IMR-90 (cell line): Measurements from ENCODE around the gene RGMB.

Source experiments
- NFE2L2 ChIP-seq: fragments of 150-350 bp; IDR thresholded peaks from 2 replicates; pipeline ENCODE4 v1.6.1; 2016; ENCODE audit warnings: low read depth, mild to moderate bottlenecking, low read length
- RAD21 ChIP-seq: IDR thresholded peaks from 2 replicates; pipeline ENCODE4 v1.6.1; 2012; ENCODE audit warnings: low read length, improper control_type of control experiment
- SMC3 ChIP-seq: fragments of 150-350 bp; IDR thresholded peaks from 2 replicates; pipeline ENCODE4 v1.6.1; 2016; ENCODE audit warnings: low read depth, mild to moderate bottlenecking, antibody characterized with exemption, low read length, moderate library complexity
- TF ChIP-seq, protein P1 (sequence below): conservative IDR thresholded peaks from 2 replicates; pipeline ENCODE4 v1.5.1; 2012; ENCODE audit warnings: mild to moderate bottlenecking, low read depth, low read length, improper control_type of control experiment
- TF ChIP-seq, protein P2 (sequence below): fragments of 150-350 bp; IDR thresholded peaks from 2 replicates; pipeline ENCODE4 v1.6.1; 2016; ENCODE audit warnings: low read depth, mild to moderate bottlenecking, low read length, moderate library complexity, borderline replicate concordance

DNA sequence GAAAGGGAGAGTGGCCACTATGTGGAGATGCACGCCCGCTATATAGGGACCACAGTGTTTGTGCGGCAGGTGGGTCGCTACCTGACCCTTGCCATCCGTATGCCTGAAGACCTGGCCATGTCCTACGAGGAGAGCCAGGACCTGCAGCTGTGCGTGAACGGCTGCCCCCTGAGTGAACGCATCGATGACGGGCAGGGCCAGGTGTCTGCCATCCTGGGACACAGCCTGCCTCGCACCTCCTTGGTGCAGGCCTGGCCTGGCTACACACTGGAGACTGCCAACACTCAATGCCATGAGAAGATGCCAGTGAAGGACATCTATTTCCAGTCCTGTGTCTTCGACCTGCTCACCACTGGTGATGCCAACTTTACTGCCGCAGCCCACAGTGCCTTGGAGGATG is 19.8 kb downstream of the RGMB start:
- TF ChIP-seq, protein P1, sequence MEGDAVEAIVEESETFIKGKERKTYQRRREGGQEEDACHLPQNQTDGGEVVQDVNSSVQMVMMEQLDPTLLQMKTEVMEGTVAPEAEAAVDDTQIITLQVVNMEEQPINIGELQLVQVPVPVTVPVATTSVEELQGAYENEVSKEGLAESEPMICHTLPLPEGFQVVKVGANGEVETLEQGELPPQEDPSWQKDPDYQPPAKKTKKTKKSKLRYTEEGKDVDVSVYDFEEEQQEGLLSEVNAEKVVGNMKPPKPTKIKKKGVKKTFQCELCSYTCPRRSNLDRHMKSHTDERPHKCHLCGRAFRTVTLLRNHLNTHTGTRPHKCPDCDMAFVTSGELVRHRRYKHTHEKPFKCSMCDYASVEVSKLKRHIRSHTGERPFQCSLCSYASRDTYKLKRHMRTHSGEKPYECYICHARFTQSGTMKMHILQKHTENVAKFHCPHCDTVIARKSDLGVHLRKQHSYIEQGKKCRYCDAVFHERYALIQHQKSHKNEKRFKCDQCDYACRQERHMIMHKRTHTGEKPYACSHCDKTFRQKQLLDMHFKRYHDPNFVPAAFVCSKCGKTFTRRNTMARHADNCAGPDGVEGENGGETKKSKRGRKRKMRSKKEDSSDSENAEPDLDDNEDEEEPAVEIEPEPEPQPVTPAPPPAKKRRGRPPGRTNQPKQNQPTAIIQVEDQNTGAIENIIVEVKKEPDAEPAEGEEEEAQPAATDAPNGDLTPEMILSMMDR: no peak
- TF ChIP-seq SMC3: no peak
- no peak for TF ChIP-seq NFE2L2
- TF ChIP-seq RAD21: no peak
- TF ChIP-seq, protein P2, sequence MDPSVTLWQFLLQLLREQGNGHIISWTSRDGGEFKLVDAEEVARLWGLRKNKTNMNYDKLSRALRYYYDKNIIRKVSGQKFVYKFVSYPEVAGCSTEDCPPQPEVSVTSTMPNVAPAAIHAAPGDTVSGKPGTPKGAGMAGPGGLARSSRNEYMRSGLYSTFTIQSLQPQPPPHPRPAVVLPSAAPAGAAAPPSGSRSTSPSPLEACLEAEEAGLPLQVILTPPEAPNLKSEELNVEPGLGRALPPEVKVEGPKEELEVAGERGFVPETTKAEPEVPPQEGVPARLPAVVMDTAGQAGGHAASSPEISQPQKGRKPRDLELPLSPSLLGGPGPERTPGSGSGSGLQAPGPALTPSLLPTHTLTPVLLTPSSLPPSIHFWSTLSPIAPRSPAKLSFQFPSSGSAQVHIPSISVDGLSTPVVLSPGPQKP: no peak
